Epithelial cell of proximal tubule (primary cell): ENCODE results near the gene GPR3. TPM values are rescaled to one million over a fixed set of nuclear protein-coding genes. Genes with fewer than 3 reads are reported as not detected.
A peak's percentile ranks its signal among the peaks of the same experiment; 100 is the strongest.
"Not testable (repeated sequence)": the region's sequence is repeated elsewhere in the genome, so short reads cannot be mapped to it uniquely, and the experiment has no call there.

ENCODE experiments used
- DNase-seq: peaks from one replicate; pipeline ENCODE4 v3.0.0-alpha.2; 2011; ENCODE audit warnings: low read depth
- H3K4me3 ChIP-seq: 2 replicates; pipeline ENCODE4 v1.5.1; 2011; ENCODE audit warnings: low read depth, mild to moderate bottlenecking, low read length
- CTCF ChIP-seq: conservative IDR thresholded peaks from 2 replicates; pipeline ENCODE4 v1.5.1; 2012; ENCODE audit warnings: low read depth, mild to moderate bottlenecking, low read length
- total RNA-seq: library from RNA; depleted of rRNA; stranded (reverse); fragments of >200 nt; gene quantifications from 2 replicates; pipeline ENCODE4 v1.2.3, GENCODE V29; 2015

The GPR3 gene
- total RNA-seq, 1 donor from 2014 or later = 3.0 TPM

- DNase-seq = no peak
- peak; percentile 37 for TF ChIP-seq CTCF
- H3K4me3 ChIP-seq = no peak overlapping the region
Observed at GRCh38 chr1:27403065-27403726, 10.8 kb downstream of the GPR3 start.

- H3K4me3 ChIP-seq = no peak overlapping the region
- no peak for DNase-seq
- TF ChIP-seq CTCF = no peak
Observed at GRCh38 chr1:27403931-27404330, 11.5 kb downstream of the GPR3 start.

GRCh38 chr1:27405074-27405473, 12.7 kb downstream of the GPR3 start:
- H3K4me3 ChIP-seq = no peak overlapping the region
- TF ChIP-seq CTCF = no peak
- no peak for DNase-seq

- H3K4me3 ChIP-seq, DNase-seq: not testable (repeated sequence)
Observed at GRCh38 chr1:27405598-27406361, 13.4 kb downstream of the GPR3 start.

- no peak for TF ChIP-seq CTCF
- DNase-seq = no peak
Observed at GRCh38 chr1:27406362-27406680, 13.9 kb downstream of the GPR3 start.

GRCh38 chr1:27406791-27407190, 14.4 kb downstream of the GPR3 start:
- H3K4me3 ChIP-seq, DNase-seq: not testable (repeated sequence)

More at GRCh38 chr1:27406362-27406680, 13.9 kb downstream of the GPR3 start:
- no peak overlapping the region for H3K4me3 ChIP-seq

- H3K4me3 ChIP-seq = no peak overlapping the region
- no peak for DNase-seq
- TF ChIP-seq CTCF = no peak
Observed at GRCh38 chr1:27408151-27408550, 15.7 kb downstream of the GPR3 start.

GRCh38 chr1:27409669-27410068, 17.2 kb downstream of the GPR3 start:
- no peak for DNase-seq
- no peak for TF ChIP-seq CTCF
- H3K4me3 ChIP-seq = no peak overlapping the region
